H1 (cell line): ENCODE measurements around the gene STEEP1. TPM values are rescaled to one million over a fixed set of nuclear protein-coding genes. Genes with fewer than 3 reads are reported as not detected.

Source experiments
- CTCF ChIA-PET: fragments of 300-600 bp; sonication (Branson Sonifier 250); formaldehyde crosslinking; loops from one replicate; lab custom pipeline; 2021; ENCODE audit not compliant: partially characterized antibody; lab: Charles Lee
- POLR2A ChIA-PET: fragments of 300-600 bp; sonication (Branson Sonifier 250); formaldehyde crosslinking; loops from one replicate; lab custom pipeline; 2021; ENCODE audit warnings: inconsistent platforms; ENCODE audit not compliant: partially characterized antibody; lab: Charles Lee
- DNase-seq, 2 experiments: peaks; one replicate each; pipeline versions ENCODE4 v3.0.0 to v3.0.0-alpha.2; 2010 to 2022; ENCODE audit warnings: low spot score in 2 of 2, low read depth in 1 of 2, mixed read lengths in 1 of 2
- FAIRE-seq: peaks from 2 replicates; lab custom pipeline; 2011; peaks lifted over from hg19 to GRCh38; lab: Jason Lieb, UNC
- H2AFZ ChIP-seq: 2 replicates; pipeline ENCODE4 v1.8.1; 2012; ENCODE audit warnings: low read length, inconsistent platforms
- H2AK5ac ChIP-seq: 2 replicates; pipeline ENCODE4 v1.6.1; 2013; ENCODE audit warnings: low read depth, low read length
- H2BK120ac ChIP-seq: replicated peaks from 2 replicates; pipeline ENCODE3; 2013; ENCODE audit warnings: low read depth, low read length, inconsistent platforms
- H2BK12ac ChIP-seq: 2 replicates; pipeline ENCODE4 v1.6.1; 2013; ENCODE audit warnings: low read depth, low read length
- H2BK15ac ChIP-seq: 2 replicates; pipeline ENCODE4 v1.6.1; 2013; ENCODE audit warnings: low read length
- H2BK20ac ChIP-seq: 2 replicates; pipeline ENCODE4 v1.6.1; 2013; ENCODE audit warnings: low read length
- H2BK5ac ChIP-seq: 2 replicates; pipeline ENCODE4 v1.6.1; 2013; ENCODE audit warnings: low read depth, low read length
- H3K14ac ChIP-seq: 2 replicates; pipeline ENCODE4 v1.6.1; 2013; ENCODE audit warnings: inconsistent platforms; ENCODE audit not compliant: insufficient read length
- H3K18ac ChIP-seq: 2 replicates; pipeline ENCODE4 v1.6.1; 2013; ENCODE audit warnings: low read length; ENCODE audit errors: extremely low read depth
- H3K23ac ChIP-seq: 2 replicates; pipeline ENCODE4 v1.6.1; 2013; ENCODE audit warnings: inconsistent platforms; ENCODE audit not compliant: insufficient read length
- H3K23me2 ChIP-seq: 2 replicates; pipeline ENCODE4 v1.6.1; 2013; ENCODE audit warnings: low read depth, low read length
- H3K27ac ChIP-seq: 2 replicates; pipeline ENCODE4 v1.6.1; 2011; ENCODE audit warnings: low read depth, low read length, inconsistent platforms
- H3K27me3 ChIP-seq, 4 experiments: replicated peaks in 1 of 4; 1 replicate in 1 of 4; 2 replicates in 3 of 4; pipeline versions ENCODE4 v1.6.1 to v1.8.1; 2011 to 2013; ENCODE audit warnings: low read length in 3 of 4, mild to moderate bottlenecking in 3 of 4, inconsistent platforms in 2 of 4, mixed read lengths in 2 of 4, moderate library complexity in 1 of 4; ENCODE audit not compliant: control insufficient read depth in 3 of 4, insufficient read depth in 3 of 4; ENCODE audit errors: extremely low read depth in 1 of 4
- H3K36me3 ChIP-seq, 4 experiments: 2 replicates each; pipeline versions ENCODE4 v1.6.1 to v1.8.1; 2011 to 2013; ENCODE audit warnings: mild to moderate bottlenecking in 4 of 4, low read length in 3 of 4, moderate library complexity in 2 of 4, control low read depth in 1 of 4, inconsistent platforms in 1 of 4; ENCODE audit not compliant: insufficient read depth in 4 of 4, control insufficient read depth in 2 of 4
- H3K4ac ChIP-seq: replicated peaks from 2 replicates; pipeline ENCODE3; 2013; ENCODE audit warnings: low read length, low read depth, mixed read lengths, inconsistent platforms; ENCODE audit not compliant: insufficient read length
- H3K4me1 ChIP-seq, 4 experiments: replicated peaks in 1 of 4; 1 replicate in 1 of 4; 2 replicates in 3 of 4; pipeline versions ENCODE4 v1.6.1 to v1.8.1; 2011 to 2013; ENCODE audit warnings: low read length in 3 of 4, inconsistent platforms in 2 of 4, mixed read lengths in 1 of 4; ENCODE audit not compliant: insufficient read depth in 4 of 4, control insufficient read depth in 3 of 4
- H3K4me2 ChIP-seq, 2 experiments: 2 replicates each; pipeline versions ENCODE4 v1.6.1 to v1.8.1; 2011 to 2013; ENCODE audit warnings: low read depth in 2 of 2, low read length in 2 of 2, control low read depth in 1 of 2, inconsistent platforms in 1 of 2, mild to moderate bottlenecking in 1 of 2; ENCODE audit not compliant: insufficient read depth in 1 of 2
- H3K4me3 ChIP-seq, 4 experiments: fragments of 200-600, 300-600 bp in 1 of 4; sonication (generic), shearing (Covaris generic), sonication (Bioruptor Twin) in 1 of 4; 2 replicates each; pipeline versions ENCODE4 v1.5.1 to v1.8.1; 2011 to 2016; ENCODE audit warnings: low read length in 4 of 4, low read depth in 3 of 4, control low read depth in 2 of 4, inconsistent platforms in 2 of 4, mild to moderate bottlenecking in 2 of 4, mixed read lengths in 1 of 4, moderate library complexity in 1 of 4; ENCODE audit not compliant: insufficient read depth in 2 of 4; ENCODE audit errors: extremely low read depth in 1 of 4
- H3K56ac ChIP-seq: replicated peaks from 2 replicates; pipeline ENCODE3; 2013; ENCODE audit warnings: low read depth, mild to moderate bottlenecking, mixed read lengths, low read length, inconsistent platforms; ENCODE audit not compliant: insufficient read length
- H3K79me1 ChIP-seq: 2 replicates; pipeline ENCODE4 v1.6.1; 2013; ENCODE audit warnings: low read depth, low read length, control low read depth
- H3K79me2 ChIP-seq, 2 experiments: 2 replicates each; pipeline versions ENCODE4 v1.6.1 to v1.8.1; 2012 to 2013; ENCODE audit warnings: low read length in 2 of 2, mild to moderate bottlenecking in 2 of 2, inconsistent platforms in 1 of 2; ENCODE audit not compliant: insufficient read depth in 2 of 2, control insufficient read depth in 1 of 2
- H3K9ac ChIP-seq, 4 experiments: replicated peaks in 1 of 4; 1 replicate in 1 of 4; 2 replicates in 3 of 4; pipeline versions ENCODE4 v1.6.1 to v1.8.1; 2011 to 2013; ENCODE audit warnings: low read depth in 3 of 4, low read length in 3 of 4, control low read depth in 2 of 4, mild to moderate bottlenecking in 2 of 4, moderate library complexity in 2 of 4, inconsistent platforms in 1 of 4; ENCODE audit errors: extremely low read depth in 1 of 4
- H3K9me3 ChIP-seq, 2 experiments: 2 replicates each; pipeline versions ENCODE4 v1.6.1 to v1.8.1; 2012 to 2013; ENCODE audit warnings: mild to moderate bottlenecking in 2 of 2, moderate library complexity in 2 of 2, control low read depth in 1 of 2, inconsistent platforms in 1 of 2, low read depth in 1 of 2, low read length in 1 of 2, mixed read lengths in 1 of 2; ENCODE audit not compliant: insufficient read depth in 2 of 2
- H4K20me1 ChIP-seq, 2 experiments: replicated peaks in 1 of 2; 2 replicates each; pipeline versions ENCODE3 to v1.8.1; 2011 to 2013; ENCODE audit warnings: inconsistent platforms in 2 of 2, low read length in 2 of 2, mild to moderate bottlenecking in 1 of 2; ENCODE audit not compliant: insufficient read depth in 2 of 2, control insufficient read depth in 1 of 2
- H4K5ac ChIP-seq: 2 replicates; pipeline ENCODE4 v1.6.1; 2013; ENCODE audit warnings: low read length, low read depth, mixed read lengths, inconsistent platforms; ENCODE audit not compliant: insufficient read length
- H4K8ac ChIP-seq: 2 replicates; pipeline ENCODE4 v1.8.0; 2013; ENCODE audit warnings: mild to moderate bottlenecking, moderate library complexity, low read length, inconsistent platforms; ENCODE audit not compliant: insufficient read depth; ENCODE audit errors: extremely low read depth
- H4K91ac ChIP-seq: replicated peaks from 2 replicates; pipeline ENCODE3; 2013; ENCODE audit warnings: low read length, mixed read lengths, inconsistent platforms; ENCODE audit not compliant: insufficient read length
- ASH2L ChIP-seq: fragments of 200-600, 300-600 bp; sonication (generic); IDR thresholded peaks from one replicate; pipeline ENCODE4 v1.7.1; 2017; ENCODE audit warnings: low read length
- CTBP2 ChIP-seq: IDR thresholded peaks from 2 replicates; pipeline ENCODE4 v1.7.0; 2011; ENCODE audit warnings: borderline replicate concordance, mild to moderate bottlenecking, moderate library complexity, mixed read lengths, low read length; ENCODE audit not compliant: insufficient read depth, insufficient read length
- CTCF ChIP-seq, 3 experiments: IDR thresholded peaks; 1 replicate in 2 of 3; 2 replicates in 1 of 3; pipeline versions ENCODE4 v1.5.1 to v1.6.1; 2011; ENCODE audit warnings: low read length in 3 of 3, mild to moderate bottlenecking in 3 of 3, inconsistent platforms in 2 of 3, low read depth in 1 of 3, moderate library complexity in 1 of 3; ENCODE audit not compliant: insufficient read depth in 1 of 3; ENCODE audit errors: control extremely low read depth in 1 of 3
- EP300 ChIP-seq, 2 experiments: IDR thresholded peaks; 1 replicate in 1 of 2; 2 replicates in 1 of 2; pipeline ENCODE4 v1.6.1; 2011 to 2012; ENCODE audit warnings: low read depth in 2 of 2, low read length in 2 of 2, mild to moderate bottlenecking in 2 of 2, borderline replicate concordance in 1 of 2, inconsistent platforms in 1 of 2, moderate library complexity in 1 of 2
- GABPA ChIP-seq: IDR thresholded peaks from 2 replicates; pipeline ENCODE4 v1.6.1; 2011; ENCODE audit warnings: mild to moderate bottlenecking, low read length, moderate library complexity, borderline replicate concordance; ENCODE audit not compliant: insufficient read depth
- GTF2F1 ChIP-seq: IDR thresholded peaks from 2 replicates; pipeline ENCODE4 v1.6.1; 2012; ENCODE audit warnings: low read depth, low read length, improper control_type of control experiment, borderline replicate concordance
- JUN ChIP-seq: IDR thresholded peaks from 2 replicates; pipeline ENCODE4 v1.6.1; 2011; ENCODE audit warnings: low read depth, mild to moderate bottlenecking, improper control_type of control experiment, low read length
- MAFK ChIP-seq: IDR thresholded peaks from 2 replicates; pipeline ENCODE4 v1.6.1; 2012; ENCODE audit warnings: low read depth, mild to moderate bottlenecking, improper control_type of control experiment, low read length
- MAX ChIP-seq: IDR thresholded peaks from 2 replicates; pipeline ENCODE4 v1.6.1; 2012; ENCODE audit warnings: inconsistent platforms
- RXRA ChIP-seq: IDR thresholded peaks from 2 replicates; pipeline ENCODE4 v1.6.1; 2011; ENCODE audit warnings: low read depth, mild to moderate bottlenecking, low read length, moderate library complexity; ENCODE audit not compliant: insufficient read depth
- TCF12 ChIP-seq: IDR thresholded peaks from 2 replicates; pipeline ENCODE4 v1.6.1; 2011; ENCODE audit warnings: low read depth, mild to moderate bottlenecking, low read length
- WGBS, 2 experiments: shearing (Covaris generic) in 1 of 2; methylation state at CpG; one replicate each; pipeline versions ENCODE4 v1.1.6 to v1.1.7; 2013 to 2015; ENCODE audit warnings: low lambda C conversion rate in 2 of 2, mixed read lengths in 2 of 2, inconsistent platforms in 1 of 2, low coverage in 1 of 2, missing lambda C conversion rate in 1 of 2; ENCODE audit not compliant: insufficient replicate concordance in 2 of 2, insufficient coverage in 1 of 2, insufficient read length in 1 of 2; ENCODE audit errors: extremely low coverage in 1 of 2, missing lambda C conversion rate in 1 of 2; 5-methylcytosine and 5-hydroxymethylcytosine counted together
- polyA plus RNA-seq, 7 experiments: library from polyadenylated mRNA; depleted of rRNA in 3 of 7; stranded (reverse) in 5 of 7; unstranded in 2 of 7; fragments of >200 nt in 5 of 7; fragments of 200-250 nt in 2 of 7; gene quantifications; 1 replicate in 5 of 7; 2 replicates in 1 of 7; 4 replicates in 1 of 7; pipeline versions ENCODE4 v1.2.1 to v1.2.3, GENCODE V29; 2011 to 2013; ENCODE audit warnings: missing spikeins in 2 of 7, mixed read lengths in 2 of 7
- total RNA-seq: library from RNA; stranded (reverse); fragmentation: NEBNext Ultra II Directional; extraction: Animal tissue kit (Norgen Biotek cat#: 25700); gene quantifications from 2 replicates; pipeline ENCODE4 v1.2.1, GENCODE V29; 2021

STEEP1 gene
- total and polyA plus RNA-seq, 2 of the 8 experiments (the other 6 are each of a cell fraction or from before 2014, with no cell fraction given) = 9.2 to 29.7 TPM

- Histone ChIP-seq H2BK5ac (no peak overlapping the region), H3K27me3 (no peaks in the 10 kb centered on the region), H3K36me3 (no peaks in the 10 kb centered on the region; a peak in 1 of 8 replicates), H2BK15ac (no peak overlapping the region), H3K9ac (no peak overlapping the region), H4K91ac (no peak overlapping the region), H3K9me3 (no peaks in the 10 kb centered on the region), H2AK5ac (no peak overlapping the region), H3K4me3 (no peak overlapping the region), H2BK120ac (no peak overlapping the region), H3K4me1 (no peaks in the 10 kb centered on the region), H2BK20ac (no peak overlapping the region), H3K4ac (no peak overlapping the region), H3K27ac (no peak overlapping the region), H3K23me2 (no peaks in the 10 kb centered on the region), H2BK12ac (no peak overlapping the region), H4K20me1 (no peaks in the 10 kb centered on the region), H3K23ac (no peak overlapping the region), H3K14ac (no peak overlapping the region), H3K56ac (no peak overlapping the region), H3K79me2 (no peaks in the 10 kb centered on the region), H3K79me1 (no peaks in the 10 kb centered on the region), H4K5ac (no peak overlapping the region), H2AFZ (no peak overlapping the region), H3K4me2 (no peak overlapping the region), H4K8ac (no peak overlapping the region), H3K18ac (no peak overlapping the region)
- POLR2A ChIA-PET = interaction anchor here (1.7 kb wide), 1 partner anchor 34 kb away, joined by 3 read pairs; no protein-coding TSS in a partner anchor
- FAIRE-seq = no peak
- 84% methylated on average over 4 of the region's 4 CpGs; no CpG with 5 or more reads in 1 of the 2 experiments for WGBS, 2 experiments
- CTCF ChIA-PET = interaction anchor here (2.0 kb wide), 1 partner anchor 188 kb away, joined by 6 read pairs; no protein-coding TSS in a partner anchor
- no peak for DNase-seq
- no peak for TF ChIP-seq GTF2F1
- TF ChIP-seq JUN = no peak
- TF ChIP-seq TCF12 = no peak
- TF ChIP-seq ASH2L = no peak
- TF ChIP-seq EP300 (IDR thresholded peaks at IDR 0.05; ENCODE audit: borderline replicate concordance in 1 of 2, low read depth in 2 of 2, low read length in 2 of 2) = no peak
- no peak for TF ChIP-seq MAFK
- no peak for TF ChIP-seq MAX
- no peak for TF ChIP-seq CTBP2
- no peak for TF ChIP-seq CTCF (IDR thresholded peaks at IDR 0.05; ENCODE audit: control extremely low read depth in 1 of 3, insufficient read depth in 1 of 3, low read depth in 1 of 3, low read length in 3 of 3)
- TF ChIP-seq RXRA = no peak
- no peak for TF ChIP-seq GABPA
Observed at GRCh38 chrX:119541188-119541587, 24.0 kb downstream of the STEEP1 start.
